GM21381 (cell line): ENCODE results near the gene CSGALNACT2.
"Not testable (repeated sequence)": the region's sequence is repeated elsewhere in the genome, so short reads cannot be mapped to it uniquely, and the experiment has no call there.

Source experiments
- ATAC-seq: cut with Tn5 transposase; IDR thresholded peaks from one replicate; pipeline ENCODE4 v1.9.1; 2021; ENCODE audit warnings: mild to moderate bottlenecking, moderate library complexity; ENCODE audit not compliant: unreplicated experiment

Gene CSGALNACT2

DNA sequence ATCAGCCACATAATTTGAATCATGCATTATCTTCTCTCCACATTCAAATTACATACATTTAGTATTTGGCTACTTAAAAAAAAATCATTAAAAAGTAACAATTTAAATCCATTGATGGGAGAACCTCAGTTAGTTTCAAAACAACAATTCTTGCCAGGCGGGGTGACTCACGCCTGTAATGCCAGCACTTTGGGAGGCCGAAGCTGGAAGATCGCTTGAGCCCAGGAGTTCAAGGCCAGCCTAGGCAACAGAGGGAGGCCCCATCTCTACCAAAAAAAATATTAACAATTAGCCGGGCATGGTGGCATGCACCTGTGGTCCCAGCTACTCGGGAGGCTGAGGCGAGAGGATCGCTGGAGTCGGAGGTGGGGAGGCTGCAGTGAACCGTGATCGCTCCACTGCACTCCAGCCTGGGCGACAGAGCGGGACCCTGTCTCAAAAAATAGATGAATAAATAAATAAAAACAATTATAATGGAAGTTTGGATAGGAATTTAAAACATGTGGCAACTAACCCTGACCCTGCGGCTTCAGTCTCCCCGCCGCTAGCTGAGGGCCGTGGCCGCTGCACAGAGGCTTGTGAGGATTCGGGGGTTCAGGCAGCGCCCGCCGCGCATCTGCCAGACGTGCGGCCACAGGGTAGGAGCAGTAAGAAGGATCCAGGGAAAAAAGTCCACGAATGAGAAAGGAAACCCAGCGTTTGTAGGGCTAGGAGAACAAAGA, 1.1 kb upstream of the CSGALNACT2 start:
- ATAC-seq: no peak

DNA sequence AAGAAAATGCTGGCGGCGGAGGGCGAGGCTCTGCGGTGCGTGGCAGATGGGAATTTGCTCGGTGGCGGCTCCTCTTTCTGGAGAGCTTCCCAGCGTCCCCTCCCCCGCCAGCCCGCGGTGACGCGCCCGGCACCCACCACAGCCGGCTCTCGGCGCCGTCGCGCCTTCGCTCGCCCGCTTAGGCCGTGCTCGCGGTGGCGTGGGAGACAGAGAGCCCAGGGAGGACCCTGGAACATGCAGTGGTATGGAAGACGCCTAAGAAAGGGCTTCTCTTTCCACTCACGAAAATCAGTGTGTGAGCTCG, 576 bp upstream of the CSGALNACT2 start:
- peak; percentile 25 for ATAC-seq

DNA sequence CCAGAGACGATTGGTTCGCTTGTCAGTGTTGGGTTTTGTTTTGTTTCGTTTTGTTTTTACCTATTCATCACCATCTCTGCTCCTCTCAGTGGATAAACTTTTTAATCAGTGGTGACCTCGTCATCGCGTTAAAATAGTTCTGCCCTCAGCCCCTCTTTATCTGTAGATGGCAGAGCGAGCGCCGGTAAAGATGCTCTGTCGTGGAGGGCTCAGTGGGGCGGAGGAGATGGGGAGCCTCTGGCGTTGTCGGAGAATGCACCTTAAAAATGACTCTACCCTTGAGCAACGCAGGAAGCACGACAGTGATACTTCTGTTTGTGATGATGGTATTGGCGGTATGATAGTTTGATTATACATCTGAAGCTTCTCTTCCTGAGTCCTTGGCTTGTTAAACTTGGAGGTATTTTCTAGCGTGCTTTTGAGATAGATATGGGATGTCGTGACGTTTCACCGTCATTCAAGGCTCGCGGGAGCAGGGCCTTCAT, 554 bp downstream of the CSGALNACT2 start:
- peak; percentile 29 for ATAC-seq

DNA sequence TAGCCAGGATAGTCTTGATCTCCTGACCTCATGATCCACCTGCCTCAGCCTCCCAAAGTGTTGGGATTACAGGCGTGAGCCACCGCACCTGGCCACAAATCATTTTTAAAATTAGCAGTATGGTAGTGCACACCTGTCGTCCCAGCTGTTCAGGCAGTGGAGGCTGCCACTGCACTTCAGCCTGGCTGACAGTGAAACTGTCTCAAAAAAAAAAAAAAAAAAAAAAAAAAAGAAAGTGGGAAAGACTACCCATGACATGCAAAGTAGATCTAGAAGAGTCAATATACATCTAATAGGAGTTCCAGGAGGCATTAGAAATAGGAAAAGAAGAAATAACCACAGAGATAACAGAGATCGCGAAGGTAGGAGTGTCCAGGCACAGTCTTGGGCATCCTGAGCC, 3.2 kb downstream of the CSGALNACT2 start:
- no peak for ATAC-seq

DNA sequence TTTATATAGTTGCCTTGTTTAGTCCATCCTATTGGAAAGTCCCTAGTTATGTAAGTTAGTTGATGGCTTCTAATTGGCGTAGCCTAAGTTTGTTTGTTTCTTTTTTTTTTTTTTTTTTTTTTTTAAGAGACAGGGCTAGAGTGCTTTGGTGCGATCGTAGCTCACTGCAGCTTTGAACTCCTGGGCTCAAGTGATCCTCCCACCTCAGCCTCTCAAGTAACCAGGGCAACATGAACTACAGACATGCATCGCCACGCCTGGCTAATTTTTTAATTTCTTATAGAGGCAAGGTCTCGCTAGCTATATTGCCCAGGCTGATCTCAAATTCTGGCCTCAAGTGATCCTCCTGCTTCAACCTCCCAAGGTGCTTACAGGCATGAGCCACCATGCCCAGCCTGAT, 7.1 kb downstream of the CSGALNACT2 start:
- ATAC-seq: no peak

DNA sequence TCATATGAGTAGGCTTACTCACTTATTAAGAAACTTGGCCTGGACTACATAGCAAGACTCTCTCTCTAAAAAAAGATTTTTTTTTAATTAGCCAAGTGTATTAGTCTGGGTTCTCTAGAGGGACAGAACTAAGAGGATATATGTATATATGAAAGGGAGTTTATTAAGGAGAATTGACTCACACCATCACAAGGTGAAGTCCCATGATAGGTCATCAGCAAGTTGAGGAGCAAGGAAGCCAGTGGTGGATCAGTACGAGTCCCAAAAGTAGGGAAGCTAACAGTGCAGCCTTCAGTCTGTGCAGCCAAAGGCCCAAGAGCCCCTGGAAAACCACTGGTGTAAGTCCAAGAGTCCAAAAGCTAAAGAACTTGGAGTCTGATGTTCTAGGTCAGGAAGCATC, 7.7 kb downstream of the CSGALNACT2 start:
- not testable (repeated sequence) for ATAC-seq

DNA sequence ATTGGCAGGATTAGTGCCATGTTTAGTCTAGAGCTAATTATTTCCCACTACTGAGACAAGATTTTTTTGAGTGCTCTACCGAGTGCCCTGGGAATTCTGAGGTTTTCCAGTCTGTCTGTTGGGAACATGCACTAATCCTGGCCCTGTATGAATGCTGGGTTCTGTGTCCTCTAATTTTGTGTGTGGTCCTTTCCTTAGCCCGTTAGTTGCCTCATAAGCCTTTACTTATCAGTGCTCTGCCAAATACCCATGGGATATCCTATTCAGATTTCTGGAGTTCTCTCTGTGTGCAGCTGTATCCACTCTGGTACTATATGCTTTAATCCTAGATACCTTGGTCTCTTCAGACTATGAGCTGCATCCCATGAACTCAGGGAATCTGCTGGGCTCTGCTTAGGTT, 13.1 kb downstream of the CSGALNACT2 start:
- no peak for ATAC-seq

DNA sequence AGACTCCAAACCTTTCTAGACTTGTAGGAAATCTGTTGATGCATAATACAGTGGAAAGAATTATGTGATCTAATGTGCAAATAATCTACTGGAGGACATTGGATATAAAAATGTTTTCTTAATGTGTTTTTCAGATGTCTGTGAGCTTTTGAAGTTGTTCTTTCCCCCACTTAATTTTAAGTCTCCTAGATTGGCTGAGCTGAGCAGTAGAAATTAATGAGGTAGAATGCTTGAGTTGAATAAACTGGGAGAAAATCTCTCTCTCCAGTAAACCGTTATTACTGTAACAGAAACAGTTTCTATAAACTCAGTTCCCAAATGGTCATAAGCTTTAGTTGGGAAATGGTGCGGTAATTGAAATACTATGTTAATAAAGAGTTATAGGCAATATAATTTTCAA, 15.7 kb downstream of the CSGALNACT2 start:
- no peak for ATAC-seq

DNA sequence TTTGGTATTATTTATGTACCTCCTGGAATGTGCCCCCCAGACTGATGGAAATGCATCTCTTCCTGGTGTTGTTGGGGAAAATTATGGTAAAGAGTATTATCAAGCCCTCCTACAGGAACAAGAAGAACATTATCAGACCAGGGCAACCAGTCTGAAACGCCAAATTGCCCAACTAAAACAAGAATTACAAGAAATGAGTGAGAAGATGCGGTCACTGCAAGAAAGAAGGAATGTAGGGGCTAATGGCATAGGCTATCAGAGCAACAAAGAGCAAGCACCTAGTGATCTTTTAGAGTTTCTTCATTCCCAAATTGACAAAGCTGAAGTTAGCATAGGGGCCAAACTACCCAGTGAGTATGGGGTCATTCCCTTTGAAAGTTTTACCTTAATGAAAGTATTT, 17.0 kb downstream of the CSGALNACT2 start:
- ATAC-seq: no peak

DNA sequence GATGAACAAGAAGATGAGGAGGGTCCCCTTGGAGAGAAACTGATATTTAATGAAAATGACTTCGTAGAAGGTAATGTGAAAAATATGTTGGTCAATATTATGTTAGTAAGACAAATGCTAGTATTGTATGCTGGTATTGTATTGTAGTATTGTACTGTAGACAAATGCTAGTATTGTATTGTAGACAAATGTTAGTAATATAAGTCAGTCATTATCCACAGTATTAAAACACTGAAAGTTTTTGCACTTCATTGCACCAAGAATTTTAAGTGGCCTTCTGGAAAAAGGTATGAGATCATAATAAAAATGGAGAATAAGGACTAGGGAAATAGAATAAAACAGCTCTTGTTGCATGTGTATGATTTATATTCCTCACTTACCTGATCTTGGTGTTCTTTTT, 17.5 kb downstream of the CSGALNACT2 start:
- no peak for ATAC-seq

DNA sequence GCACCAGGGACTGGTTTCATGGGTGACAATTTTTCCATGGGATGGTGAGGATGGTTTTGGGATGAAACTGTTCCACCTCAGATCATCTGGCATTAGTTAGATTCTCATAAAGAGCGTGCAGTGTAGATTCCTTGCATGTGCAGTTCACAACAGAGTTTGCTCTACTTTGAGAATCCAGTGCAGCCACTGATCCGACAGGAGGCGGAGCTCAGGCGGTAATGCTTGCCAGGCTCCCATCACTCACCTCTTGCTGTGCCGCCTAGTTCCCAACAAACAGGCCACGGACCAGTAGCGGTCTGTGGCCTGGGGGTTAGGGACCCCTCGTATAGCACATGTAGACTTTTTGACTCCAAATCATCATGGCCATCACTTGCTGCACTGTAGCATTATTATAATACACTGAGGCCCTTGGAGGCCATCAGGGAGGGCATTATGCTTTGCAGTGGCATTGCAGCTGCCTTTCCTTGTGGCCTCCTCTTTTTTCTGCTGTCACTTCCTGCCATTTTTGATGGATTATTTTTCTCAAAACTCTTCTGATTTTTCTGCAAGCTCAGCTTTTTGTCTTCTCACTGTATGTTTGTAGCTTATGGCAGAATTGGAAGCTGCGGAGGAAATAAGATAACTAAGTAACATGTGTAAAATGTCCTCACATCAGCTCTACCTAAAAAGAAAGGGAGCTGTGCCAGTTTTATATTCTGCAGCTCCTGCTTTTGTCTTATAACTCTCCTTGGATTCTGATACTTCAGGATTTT, 18.5 kb downstream of the CSGALNACT2 start:
- no peak for ATAC-seq

DNA sequence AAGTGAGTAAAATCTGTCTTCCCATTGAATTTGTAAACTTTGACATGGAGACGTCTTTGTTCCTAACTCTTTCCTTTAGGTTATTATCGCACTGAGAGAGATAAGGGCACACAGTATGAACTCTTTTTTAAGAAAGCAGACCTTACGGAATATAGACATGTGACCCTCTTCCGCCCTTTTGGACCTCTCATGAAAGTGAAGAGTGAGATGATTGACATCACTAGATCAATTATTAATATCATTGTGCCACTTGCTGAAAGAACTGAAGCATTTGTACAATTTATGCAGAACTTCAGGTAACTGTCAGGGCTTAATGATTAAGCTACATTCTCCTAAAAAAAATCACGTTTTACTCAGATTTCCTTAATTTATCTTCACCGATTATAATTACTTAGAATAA, 20.4 kb downstream of the CSGALNACT2 start:
- ATAC-seq: no peak

DNA sequence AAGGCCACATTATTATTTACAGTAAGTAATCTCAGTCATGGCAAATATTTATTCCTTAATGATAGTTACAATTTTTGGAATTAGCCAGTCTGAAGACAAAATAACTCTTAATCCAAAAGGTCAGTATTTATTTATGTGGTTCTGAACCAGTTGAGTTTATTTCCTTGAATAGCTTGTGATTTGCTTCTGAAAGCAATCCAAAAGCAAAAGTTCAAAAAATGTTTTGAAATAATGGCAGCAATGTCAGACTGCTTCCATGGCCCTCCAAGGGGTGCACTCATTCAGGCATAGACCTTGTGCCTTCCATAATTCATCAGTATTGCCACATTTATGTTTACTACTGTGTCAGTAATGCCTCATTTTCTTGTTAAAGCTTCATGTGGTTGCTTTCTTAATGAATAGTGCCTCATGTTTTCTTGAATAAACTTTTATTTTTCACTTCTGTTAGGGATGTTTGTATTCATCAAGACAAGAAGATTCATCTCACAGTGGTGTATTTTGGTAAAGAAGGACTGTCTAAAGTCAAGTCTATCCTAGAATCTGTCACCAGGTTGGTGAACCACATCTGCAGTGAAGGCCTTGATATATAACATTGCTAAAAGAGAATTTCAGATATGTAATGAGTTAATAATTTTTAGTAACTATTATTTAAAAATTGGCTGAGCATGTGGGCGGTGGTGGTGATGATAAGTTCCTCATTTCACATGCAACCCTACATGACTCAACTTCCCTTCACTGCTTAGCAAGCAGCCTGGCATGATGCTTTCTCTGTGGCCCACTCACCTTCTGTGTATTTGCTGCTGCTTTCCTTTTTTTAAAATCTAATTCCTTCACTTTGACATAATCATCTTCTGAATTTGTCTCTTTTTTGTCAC, 22.0 kb downstream of the CSGALNACT2 start:
- ATAC-seq: peak; percentile 48

DNA sequence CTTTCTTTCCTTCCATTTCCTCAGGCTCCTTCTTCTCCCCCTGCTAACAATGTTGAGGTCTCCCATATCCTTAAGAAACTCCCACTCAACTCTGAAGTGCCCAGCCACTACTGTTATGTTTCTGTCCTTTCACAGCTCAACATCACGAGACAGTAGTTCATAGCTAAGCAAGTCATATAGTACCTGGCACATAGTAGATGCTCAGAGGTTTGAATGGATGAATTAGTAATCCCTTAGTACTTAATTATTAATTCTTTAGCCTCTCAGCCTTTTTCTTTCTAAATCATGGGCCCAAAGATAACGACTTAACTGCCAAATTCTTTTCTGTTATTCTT, 22.6 kb downstream of the CSGALNACT2 start:
- peak; percentile 78 for ATAC-seq

DNA sequence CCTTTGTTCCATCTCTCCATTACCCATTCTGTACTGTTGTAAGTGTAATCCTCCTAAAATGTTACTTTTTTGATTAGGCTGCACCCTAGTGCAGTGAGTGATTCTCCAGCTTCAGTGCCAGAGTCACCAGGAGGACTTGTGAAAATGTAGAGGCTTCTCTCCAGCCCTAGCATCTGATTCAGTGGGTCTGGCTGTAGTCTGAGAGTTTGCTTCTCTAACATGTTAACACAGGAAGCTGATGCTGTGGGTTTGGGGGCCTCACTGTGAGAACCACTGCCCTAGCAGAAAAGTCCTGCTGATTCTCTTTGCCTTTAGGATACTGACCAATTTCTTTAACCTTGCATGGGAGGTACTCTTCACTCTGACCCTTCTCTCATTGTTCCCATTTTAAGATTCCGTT, 24.4 kb downstream of the CSGALNACT2 start:
- ATAC-seq: no peak

DNA sequence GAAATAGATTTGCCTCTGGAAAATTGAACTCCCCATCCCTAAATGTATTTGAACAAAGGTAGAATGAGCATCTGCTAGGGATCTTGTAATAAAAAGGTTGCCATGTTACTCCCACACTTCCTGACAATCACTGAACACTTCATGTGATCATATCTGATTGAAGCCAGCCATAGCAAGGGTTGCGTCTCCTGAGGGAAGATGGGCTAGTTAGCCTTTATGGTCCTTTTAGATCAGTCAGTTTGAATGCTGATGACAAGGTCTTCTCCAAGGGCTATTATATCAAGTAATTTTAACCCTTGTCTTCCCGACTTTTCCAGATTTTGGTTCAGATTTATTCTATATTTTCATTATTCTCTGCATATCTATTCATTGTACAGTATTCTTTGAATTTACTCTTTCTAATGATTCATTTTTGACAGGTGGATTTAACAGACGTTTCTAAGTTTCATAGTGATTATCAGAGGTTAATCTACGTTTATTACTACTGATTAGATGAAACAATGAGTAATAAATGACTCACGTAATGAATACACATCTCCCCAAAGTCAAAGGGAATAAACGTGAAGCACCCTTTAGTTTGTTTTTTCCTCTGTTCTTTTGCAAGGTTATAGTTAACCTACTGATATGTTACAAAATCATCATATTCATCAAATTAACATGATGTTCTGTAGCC, 28.1 kb downstream of the CSGALNACT2 start:
- no peak for ATAC-seq

DNA sequence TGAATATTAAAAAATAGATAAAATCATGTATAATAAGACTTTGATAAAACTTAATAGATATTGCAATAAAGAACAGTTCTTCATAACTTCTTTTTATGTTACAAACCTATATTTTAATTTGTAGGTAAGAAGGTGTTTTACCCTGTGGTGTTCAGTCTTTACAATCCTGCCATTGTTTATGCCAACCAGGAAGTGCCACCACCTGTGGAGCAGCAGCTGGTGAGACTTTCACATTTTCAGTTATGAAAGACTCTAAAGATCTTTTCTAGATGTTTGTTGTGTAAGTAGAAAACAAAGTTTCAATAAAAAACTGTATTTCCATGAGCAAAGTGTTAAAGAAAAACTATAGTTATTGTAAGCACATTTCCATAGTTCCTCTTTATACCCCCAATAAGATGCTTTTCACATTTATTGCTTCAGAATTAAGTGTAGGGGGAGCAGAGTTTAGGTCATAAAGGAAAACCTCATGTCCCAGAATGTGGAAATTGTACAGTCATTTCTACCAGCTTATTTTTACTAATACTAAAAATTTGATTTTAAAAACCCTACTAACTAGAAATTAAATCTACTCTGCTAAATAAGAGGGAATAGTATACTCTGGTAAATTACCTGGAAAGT, 28.7 kb downstream of the CSGALNACT2 start:
- peak; percentile 72 for ATAC-seq

DNA sequence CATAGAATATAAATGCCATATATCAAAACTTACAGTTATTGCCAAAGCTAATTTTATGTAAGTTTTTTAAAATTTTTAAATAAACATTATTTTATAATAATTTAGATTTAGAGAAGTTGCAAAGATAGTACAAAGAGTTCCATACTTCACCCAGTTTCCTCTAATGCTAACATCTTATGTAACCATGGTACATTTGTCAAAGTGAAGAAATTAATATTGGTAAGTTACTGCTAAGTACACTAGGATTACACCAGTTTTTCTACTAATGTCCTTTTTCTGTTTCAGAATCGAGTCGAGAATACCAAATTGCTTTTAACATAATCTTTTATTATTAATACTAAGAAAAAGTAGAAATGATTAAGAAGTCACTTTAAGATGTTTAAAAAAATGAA, 29.2 kb downstream of the CSGALNACT2 start:
- ATAC-seq: no peak

DNA sequence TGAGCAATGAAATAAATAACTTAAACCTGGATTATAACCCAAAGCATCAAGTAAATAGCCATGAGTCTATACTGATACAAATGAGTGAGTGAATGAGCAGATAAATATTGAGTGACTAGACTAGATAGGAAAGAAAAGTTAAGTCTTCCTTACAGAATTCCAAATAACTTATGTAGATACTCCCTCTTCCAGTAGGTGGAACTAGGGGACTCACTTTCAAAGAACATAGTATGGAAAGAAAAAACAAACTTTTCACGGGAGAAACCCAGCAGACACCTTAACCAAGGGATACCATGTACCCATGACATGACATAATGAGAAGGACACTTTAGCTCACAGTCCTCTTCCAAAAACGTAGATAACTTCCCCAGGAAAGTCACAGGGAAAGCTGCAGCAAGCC, 32.2 kb downstream of the CSGALNACT2 start:
- no peak for ATAC-seq

DNA sequence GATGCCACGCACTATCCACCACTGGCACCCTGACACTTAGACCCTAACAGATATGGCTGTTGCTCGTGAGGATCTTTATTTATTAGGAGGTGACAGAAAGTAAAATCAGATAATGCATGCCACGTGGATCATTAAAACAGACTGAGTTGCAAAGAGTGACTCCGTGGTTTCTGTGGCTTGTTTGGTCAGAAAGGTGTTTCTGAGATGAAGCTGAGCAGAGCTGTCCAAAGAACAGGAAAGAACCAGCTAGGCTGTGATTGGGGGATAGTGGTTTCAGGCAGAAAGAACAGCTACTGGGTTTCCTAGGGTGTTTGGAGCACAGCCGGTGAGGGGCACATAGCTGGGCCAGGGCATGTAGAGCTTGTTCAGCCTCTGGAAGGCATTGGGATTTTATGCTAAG, 34.4 kb downstream of the CSGALNACT2 start:
- no peak for ATAC-seq

DNA sequence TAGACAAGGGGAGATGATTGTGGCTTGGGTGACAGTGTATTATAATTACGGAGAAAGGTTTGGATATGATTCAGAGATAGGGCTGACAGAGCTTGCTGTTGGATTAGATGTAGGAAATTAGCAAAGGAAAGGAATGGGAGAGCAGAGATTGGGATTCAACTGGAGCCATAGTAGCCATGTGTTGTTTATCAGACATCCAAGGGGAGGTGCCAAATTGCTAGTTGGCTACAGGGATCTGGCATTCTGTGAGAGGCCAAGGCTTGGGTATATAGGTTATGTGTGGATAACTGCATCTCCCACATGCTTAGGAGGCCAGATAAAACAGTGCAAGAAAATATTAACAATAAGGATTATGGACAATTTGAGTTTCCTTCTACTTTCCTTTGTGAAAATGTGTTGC, 34.9 kb downstream of the CSGALNACT2 start:
- ATAC-seq: no peak
